Stimulated activated CD8-positive, alpha-beta memory T cell treated with anti-CD3 and anti-CD28 coated beads, Interleukin-4, amount 100 ng/mL, for 1 hour (primary cell): ENCODE measurements around the gene TNFAIP2.

Experiments
- DNase-seq, 2 donors: peaks; one replicate each; pipeline ENCODE4 v3.0.0-alpha.2; 2020; ENCODE audit warnings: low read depth in 2 of 2, low spot score in 1 of 2

The TNFAIP2 gene

DNA sequence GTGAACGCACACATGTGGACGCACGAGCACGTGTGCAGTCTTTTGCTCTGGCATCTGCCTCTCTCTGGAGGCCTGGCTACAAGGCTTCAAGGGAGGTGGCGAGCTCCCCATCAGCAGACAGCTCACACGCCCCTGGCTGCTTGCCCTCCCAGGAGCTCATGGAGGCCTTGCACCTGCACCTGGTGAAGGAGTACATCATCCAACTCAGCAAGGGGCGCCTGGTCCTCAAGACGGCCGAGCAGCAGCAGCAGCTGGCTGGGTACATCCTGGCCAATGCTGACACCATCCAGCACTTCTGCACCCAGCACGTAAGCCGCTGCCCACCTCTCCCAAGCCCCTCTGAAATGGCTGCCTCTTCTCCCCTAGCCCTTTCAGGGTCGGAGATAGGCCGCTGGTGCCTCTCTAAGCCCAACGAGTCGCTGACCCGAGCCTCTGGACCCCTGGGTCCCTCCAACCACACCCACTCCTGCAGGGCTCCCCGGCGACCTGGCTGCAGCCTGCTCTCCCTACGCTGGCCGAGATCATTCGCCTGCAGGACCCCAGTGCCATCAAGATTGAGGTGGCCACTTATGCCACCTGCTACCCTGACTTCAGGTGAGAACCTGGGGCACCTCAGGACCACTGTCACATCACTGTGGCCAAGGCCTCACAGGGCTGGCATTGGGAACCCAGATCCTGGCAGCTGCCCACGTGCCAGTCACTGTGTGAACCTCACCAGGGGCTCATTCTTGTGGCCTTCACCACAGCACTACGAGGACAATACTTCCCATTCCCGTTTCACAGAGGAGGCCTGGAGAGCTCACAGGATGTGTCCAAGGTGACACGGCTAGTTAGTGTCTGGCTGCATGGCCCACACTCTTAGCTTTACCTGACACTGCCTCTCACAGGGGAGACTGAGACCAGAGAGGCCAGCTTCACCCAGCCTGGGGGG is 10.2 kb downstream of the TNFAIP2 start:
- no peak for DNase-seq

DNA sequence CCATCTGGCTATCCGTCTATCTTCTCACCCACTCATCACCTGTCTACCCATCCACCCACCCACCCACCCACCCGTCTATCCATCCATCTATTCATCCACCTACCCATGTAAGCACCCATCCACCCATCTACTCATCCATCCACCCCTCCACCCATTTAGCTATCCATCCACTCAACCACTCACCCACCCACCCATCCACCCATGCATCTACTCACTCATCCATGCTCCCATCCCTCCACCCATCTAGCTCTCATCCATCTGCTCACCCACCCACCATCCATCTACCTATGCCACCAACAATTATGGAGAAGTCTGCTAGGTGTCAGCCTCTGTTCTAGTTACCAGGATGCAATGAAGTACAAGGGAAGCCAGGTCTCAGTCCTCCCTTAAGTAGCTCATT is 11.1 kb downstream of the TNFAIP2 start:
- DNase-seq = no peak

DNA sequence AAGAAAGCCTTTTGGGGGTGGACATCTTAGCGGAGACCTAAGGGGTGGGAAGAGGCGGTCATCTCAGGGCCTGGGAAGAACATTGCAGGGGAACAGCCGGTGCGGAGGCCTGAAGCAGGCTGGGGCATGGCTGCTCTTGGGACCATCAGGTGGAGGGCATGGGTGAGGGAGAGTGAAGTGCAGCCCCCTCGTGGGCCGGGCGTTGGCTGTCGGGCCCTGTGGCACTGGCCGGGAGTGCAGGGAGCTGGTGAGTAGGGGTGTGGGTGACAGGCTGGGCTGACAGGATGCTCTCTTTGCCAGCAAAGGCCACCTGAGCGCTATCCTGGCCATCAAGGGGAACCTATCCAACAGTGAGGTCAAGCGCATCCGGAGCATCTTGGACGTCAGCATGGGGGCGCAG is 11.7 kb downstream of the TNFAIP2 start:
- DNase-seq = no peak

DNA sequence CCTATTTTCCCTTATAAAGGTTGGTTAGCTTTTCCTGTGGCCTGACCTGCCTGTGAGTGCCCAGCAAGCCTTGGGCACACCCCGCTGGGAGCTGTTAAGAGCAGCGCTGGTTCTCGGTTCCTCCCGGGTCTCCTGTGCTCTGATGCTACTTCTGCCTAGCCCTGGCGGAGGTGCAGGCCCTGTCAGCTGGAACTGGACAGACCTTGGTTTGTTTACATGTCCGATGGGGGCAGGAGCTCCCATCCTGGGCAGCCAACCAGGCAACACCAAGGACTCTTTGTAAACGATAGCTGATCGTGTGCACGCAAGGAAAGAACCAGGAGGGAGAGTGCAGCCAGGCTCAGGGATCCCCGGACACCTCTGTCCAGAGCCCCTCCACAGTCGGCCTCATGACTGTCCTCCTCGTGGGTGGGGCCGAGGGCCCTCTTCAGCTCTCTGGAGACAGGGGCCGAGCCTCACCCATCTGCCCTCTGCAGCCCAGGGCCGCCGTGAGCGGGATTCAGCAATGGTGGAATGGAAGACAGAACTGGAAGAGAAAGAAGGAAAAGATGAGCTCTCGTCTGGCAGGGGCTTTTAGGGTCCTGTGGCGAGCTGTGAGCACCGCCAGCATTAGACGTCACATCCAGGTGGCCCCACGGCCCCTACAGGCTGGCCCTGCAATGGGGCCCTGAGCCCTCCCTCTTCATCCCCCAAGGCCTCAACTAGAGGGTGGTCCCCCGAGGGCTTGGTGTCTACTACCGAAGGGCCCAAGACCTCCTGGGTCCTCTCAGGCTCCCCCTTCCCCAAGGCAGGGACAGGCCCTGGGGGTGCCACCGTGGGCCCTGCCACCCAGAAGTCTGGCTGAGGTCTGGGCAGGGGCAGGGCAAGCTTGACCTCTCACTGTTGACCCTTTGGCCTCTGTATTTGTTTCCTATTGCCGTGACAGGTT is 12.3 kb downstream of the TNFAIP2 start:
- DNase-seq = no peak

DNA sequence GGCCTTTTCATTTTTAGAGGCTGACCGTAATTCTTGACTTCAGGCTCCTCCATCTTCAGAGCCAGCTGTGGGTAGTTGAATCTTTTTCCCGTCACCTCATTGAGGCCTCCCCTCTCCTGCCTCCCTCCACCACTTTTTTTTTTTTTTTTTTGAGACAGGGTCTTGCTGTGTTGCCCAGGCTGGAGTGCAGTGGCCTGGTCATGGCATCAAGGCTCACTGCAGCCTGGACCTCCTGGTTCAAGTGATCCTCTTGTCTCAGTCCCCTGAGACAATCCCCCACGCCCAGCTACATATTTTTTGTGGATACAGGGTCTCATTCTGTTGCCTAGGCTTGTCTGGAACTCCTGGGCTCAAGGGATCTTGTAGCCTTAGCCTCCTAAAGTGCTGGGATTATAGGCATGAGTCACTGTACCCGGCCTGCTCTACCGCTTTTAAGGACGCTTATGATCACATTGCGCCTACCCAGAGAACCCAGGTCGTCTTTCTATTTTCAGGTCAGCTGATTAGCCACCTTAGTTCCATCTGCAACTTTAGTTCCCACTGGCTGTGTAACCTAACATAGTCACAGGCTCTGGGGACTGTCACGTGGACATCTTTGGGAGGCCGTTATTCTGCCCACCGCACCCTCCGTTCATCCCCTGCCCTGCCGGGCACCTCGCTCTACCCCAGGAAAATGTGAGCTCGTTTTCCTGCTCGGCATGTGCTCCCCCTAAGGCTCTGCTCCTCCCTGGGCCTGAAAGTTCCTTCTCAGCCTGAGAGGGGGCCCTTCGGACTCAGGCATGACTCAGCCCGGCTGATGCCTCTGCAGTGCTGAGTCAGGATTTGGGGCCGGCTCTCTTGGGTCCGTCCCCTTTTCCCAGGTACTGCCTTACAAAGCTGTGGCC is 13.4 kb downstream of the TNFAIP2 start:
- DNase-seq = no peak

DNA sequence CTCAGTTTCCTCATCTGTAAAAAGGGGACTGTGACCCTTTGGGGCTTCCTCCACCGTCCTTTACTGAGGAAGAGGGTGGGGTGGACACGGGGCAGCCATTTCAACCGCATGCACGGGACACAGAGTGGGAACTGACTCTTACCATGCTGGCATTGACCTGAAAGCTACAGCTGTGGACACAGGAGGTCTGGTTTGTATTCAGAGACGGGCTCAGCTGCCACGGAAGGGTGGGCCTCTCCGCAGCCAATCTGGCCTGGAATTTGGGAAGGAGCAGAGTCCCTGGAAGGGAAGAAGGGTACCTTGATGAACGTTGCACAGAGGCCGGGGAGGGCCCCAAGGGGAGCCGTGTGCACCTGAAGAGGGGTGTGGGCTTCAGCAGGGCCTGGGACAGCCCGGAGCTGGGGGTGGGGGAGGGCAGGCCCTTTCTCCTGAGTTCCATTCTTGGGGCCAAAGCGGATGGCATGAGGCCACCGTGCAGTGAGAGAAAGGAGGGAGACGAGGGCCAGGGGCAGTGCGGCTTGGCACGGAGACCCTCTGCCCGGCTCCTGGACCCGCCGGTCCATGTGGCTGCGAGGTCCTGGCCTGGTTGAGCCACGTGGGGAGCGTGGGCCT is 14.5 kb downstream of the TNFAIP2 start:
- DNase-seq = no peak

DNA sequence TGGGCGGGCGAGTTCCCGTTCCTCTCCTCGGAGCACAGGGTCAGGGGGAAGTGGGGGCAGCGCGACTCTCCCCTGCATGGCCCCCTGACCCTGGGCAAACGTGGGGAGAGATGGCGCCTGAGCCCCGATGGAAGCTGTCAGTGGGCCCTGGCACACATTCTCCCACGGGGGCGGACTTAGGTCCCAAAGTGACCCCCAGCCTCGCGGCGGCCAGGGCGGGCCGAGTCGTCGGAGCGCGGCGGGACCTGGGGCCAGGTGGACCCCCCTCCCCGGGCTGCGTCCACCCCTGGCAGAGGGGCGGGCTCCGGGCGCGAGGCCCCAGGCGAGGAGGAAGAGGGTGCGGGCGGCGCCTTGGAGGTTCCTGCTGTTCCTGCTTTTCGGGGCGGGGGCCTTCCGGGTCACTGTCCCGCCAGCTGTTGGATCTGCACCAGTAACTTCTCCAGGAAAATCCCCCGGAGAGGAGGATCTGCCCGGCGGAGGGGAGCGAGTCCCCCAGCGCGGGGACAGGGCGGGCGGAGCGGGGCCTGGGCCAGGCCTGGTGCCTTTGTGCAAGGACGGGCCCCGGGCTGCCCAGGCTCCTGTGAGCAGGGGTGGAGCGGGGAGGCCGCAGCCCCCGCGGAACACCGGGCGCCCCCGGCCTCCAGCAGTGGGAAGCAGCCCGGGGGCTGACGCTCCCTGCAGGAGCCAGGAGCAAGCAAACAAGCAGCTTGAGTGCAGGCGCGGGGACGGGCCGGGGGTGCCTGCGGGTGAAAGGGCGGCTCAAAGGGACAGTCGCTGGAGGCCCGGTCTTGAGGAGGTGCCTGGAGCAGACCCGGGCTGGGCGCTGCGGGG is 15.3 kb downstream of the TNFAIP2 start:
- no peak for DNase-seq

DNA sequence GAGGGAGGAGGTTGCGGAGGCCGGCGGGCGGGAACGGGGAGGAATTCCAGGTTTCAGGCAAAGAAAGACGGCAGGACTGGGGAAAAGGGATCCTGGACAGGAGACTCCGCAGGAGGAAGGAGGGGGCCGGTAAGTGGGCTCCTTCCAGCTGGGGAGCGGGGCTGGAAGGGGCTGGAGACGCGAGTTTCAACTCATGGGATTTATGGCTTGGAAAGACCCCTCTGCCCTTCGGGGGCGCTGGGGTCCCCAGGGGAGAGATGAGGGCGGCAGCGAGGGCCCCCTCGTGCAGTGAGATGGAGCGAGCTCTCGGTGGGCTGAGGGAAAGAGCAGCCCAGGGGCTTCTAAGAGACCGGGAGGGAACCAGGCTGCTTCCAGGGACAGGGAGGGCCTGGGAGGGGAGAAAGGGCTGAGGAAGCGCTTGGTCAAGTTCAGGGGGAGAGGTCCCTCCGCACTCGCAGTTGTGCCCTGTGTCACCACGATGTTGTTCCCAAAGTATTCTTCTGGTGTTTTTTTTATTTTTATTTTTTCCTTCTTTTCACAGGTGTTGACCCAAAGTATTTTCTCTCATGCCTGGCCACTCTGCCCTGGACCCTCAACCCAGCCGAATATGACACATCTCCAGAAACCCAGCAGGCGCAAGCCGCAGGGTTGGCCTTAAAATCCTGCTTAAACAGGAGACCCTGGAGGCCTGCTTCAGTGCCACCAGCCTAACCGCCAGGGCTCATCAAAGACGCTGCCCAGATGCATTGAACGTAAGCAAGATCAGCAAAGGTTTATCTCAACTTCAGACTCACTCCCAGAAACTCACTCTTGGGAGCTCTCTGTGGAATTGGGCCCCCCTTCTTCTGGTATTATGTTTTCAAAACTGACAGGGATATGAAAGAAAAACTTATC is 16.1 kb downstream of the TNFAIP2 start:
- no peak for DNase-seq

DNA sequence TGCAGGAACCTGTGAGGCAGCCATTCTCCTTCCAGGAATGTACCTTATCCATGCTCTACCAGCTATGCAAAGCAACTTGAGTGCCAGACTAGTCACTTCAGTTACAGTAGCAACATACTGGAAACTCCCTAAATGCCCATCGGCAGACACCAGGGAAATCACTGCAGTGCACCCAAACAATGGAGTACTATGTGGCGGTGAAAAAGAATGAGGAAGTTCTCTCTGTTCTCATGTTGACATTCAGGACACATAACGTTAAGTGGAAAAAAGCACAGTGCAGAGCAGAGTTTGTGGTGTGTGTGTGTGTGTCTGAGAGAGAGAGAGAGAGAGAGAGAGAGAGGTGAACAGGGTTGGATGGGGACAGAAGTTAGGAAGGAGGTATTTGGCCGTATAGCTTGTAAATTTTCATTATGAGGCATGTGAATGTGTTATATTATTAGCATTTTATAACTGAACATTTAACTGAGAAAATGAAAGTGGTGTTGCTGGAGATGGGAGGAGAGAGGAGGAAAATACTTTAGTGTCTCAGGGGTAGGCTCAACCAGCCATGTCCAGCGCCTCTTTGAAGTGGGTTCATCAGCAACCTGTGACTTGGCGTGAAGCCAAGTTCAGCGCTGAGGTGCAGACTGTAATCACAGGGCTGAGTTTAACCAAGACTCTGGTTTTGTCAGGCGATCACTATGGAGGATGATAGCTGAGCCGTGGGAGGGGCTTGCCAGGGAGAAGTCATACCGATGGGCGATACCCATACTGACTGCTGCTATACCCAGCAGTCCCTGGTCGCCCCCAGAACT is 17.3 kb downstream of the TNFAIP2 start:
- DNase-seq = no peak

DNA sequence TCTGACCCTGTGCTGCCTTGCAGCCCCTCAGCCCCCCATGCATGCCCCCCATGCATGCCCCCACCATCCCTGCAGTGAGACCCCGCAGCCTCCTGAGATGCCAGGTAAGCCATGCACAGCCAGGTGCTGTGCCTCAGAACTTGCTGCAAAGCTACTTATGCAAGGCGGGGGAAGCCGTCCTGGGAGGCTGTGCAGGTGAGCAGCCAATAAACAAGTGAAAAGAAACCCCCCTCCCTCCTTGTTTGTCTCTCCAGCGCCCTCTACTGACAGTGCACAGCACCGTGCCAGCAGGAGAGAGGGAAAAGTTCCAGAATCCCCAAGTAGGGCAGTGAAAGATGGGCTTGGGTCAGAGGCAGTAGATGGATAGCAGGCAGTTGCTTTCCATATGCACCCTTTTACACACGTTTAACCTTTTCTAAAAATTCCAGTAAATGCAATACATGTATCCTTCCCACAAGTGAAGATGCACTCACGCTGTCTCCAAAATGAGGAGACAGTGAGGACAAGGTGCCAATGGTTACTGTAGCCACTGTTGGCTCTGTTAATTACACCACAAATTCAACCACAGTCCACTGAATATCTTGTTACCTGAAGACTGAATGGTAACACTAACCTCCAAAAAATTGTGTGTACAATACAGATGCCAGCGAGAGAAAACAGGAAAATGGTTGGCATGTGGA is 18.0 kb downstream of the TNFAIP2 start:
- DNase-seq = no peak

DNA sequence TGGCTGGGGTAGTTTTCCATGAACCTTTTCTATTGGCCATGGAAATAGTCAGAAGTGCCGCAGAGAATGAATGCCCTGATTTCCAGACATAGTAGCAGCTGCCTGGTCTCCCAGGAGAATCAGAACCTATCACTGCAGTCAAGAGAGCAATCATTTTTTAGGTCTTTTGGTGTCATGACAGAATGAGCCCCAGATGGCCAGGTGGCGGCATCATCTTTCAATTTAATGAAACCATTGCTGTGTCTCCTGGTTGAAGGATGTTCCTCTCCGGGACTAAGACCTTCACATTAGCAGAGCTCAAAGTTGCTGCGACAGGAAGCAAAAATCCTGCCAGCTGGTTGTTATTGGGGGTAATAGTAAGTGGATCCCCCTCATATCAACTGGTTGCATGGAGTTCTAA is 18.8 kb downstream of the TNFAIP2 start:
- no peak for DNase-seq

DNA sequence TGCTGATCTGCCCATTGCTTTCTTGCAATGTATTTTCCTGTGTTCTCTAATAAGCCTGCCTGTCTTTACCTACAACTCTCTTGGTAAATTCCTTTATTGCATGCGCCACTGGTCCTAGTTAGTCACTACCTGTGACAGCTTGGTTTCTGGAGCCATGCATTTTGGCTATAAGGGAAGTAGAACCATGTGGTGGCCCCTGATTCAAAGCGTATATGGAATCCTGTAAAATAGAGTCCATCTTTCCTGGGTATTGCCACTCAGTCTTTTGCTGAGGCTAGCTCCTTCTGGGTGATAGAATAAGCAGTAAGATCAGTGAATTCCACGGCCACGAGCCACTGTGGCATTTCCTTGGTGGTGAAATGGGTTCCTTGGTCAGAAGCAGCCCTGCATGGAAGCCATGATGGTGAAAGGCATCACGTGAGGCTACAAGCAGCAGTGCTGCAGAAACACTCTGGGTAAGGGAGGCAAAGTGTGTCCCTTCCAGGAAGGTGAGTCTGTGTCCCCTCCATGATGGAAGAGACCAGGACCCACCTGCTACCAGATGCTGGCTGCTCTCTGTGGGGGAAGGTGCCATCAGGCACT is 19.6 kb downstream of the TNFAIP2 start:
- DNase-seq = no peak

DNA sequence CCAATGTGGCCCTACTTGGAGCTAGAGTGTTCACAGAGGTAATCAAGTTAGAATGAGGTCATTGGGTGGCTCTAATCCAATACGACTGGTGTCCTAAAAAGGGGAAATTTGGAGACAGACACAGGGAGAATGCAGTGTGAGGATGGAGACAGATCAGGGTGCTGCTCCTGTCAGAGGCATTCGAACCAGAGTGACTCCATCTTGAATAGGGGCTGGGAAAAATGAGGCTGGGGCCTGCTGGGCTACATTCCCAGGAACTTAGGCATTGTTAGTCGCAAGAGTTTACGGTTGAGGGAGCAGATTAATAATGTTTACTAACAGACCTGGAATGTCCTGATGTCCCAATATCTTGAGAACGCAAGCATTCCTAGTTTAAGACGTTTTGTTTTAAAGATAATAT is 20.2 kb downstream of the TNFAIP2 start:
- no peak for DNase-seq

DNA sequence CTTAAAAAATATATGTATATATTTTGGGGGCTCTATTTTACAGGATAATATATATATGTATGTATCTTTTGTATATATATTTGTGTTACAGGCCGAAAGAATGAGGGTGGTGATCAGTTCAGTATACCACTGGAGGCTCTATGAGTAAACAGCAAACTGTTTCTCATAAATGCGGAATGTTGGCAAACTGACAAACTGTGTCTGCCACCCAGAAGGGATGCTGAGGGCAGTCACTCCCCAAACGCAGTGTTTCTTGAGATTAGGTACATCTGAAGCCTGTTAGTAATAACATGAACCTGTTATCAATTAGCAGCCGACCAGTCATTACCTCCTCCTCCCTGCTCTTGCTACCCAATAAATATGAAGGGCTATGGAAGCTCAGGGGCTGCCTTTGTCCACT is 20.8 kb downstream of the TNFAIP2 start:
- no peak for DNase-seq

DNA sequence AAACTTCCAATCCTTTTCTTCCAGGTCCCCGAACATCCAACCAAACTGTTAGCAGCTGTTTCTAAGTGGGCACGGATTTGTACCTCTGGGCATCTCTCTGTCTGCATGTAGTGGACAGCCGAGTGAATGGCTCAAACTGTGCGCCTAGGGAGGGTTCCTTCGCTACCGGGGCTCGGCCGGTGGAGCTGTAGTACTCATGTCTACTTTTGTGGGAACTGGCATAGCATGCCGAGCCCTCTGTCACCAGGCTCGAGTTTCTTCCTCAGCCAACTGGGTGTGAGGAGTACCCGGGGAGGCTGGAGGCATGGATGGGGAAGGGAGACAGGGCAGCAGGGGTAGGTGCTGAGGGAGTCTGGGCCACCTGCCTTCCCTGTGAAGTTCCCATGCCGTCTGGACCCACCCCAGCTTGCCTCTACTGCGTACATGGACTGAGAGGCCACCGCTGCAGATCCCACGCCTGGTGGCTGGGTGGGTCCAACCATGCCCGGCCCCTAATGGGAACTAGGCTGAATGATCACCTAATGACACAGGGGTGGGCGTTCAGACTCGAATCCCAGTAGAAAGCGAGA is 23.0 kb downstream of the TNFAIP2 start:
- no peak for DNase-seq

DNA sequence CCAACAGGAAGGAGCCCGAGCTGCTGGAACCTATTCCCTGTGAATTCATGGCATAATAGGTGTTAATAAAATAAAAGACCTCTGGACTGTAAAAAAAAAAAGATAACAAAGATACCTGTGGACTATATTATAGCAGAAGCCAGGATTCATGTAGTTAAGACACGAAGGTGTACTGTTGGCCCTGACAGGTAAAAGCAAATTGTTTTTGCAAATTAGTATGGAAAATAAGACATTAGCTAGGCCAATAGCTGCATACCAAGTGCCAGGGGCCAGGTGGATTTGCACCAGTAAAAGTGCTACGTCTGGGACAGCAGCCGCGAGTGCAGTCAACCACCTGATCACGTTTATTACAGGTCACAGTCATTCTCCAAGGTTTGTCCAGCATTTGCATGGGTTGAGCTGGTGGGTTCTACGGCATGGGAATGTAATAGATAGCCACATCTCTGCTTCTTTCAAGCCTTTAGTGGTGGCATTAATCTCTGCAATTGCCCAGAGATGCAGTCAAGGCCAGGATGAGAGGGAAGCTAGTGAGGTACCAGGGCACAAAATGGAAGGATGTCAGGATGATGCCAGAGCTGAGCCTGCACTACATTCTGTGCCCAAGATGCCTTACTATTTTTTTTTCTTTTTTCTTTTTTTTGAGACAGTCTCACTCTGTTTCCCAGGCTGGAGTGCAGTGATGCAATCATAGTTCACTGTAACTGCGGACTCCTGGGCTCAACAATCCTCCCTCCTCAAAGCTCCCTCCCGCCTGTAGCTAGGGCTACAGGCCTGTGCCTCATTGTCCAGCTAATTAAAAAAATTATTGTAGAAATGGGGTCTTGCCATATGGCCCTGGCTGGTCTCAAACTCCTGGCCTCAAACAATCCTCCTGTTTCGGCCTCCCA is 26.3 kb downstream of the TNFAIP2 start:
- DNase-seq = no peak
